GM12878 (cell line): ENCODE measurements around the gene HOXD9. TPM values are rescaled to one million over a fixed set of nuclear protein-coding genes. Genes with fewer than 3 reads are reported as not detected.

ENCODE experiments used
- BACH1 ChIP-seq: fragments of 450-650 bp; IDR thresholded peaks from 2 replicates; pipeline ENCODE4 v1.6.1; 2017; ENCODE audit warnings: mild to moderate bottlenecking, borderline replicate concordance
- CHD2 ChIP-seq: IDR thresholded peaks from 2 replicates; pipeline ENCODE4 v1.6.1; 2011; ENCODE audit warnings: low read depth, low read length, improper control_type of control experiment, borderline replicate concordance
- CTCF ChIP-seq, 3 experiments: IDR thresholded peaks in 2 of 3; conservative IDR thresholded peaks in 1 of 3; 2 replicates each; pipeline ENCODE4 v1.5.1; 2011; ENCODE audit warnings: low read depth in 3 of 3, low read length in 3 of 3, mild to moderate bottlenecking in 3 of 3, control low read depth in 2 of 3, moderate library complexity in 2 of 3, inconsistent platforms in 1 of 3, mixed read lengths in 1 of 3; ENCODE audit not compliant: control insufficient read depth in 2 of 3, insufficient read depth in 1 of 3; ENCODE audit errors: extremely low read depth in 1 of 3
- DPF2 ChIP-seq: fragments of 450-650 bp; IDR thresholded peaks from 2 replicates; pipeline ENCODE4 v1.6.1; 2017; ENCODE audit warnings: mild to moderate bottlenecking
- E4F1 ChIP-seq: fragments of 450-650 bp; IDR thresholded peaks from 2 replicates; pipeline ENCODE4 v1.6.1; 2018; ENCODE audit warnings: borderline replicate concordance, mild to moderate bottlenecking; ENCODE audit not compliant: partially characterized antibody
- EED ChIP-seq: sonication (generic); IDR thresholded peaks from 2 replicates; pipeline ENCODE4 v1.6.1; 2016; ENCODE audit warnings: antibody characterized with exemption, low read depth
- IKZF1 ChIP-seq: fragments of 450-650 bp; conservative IDR thresholded peaks from 2 replicates; pipeline ENCODE4 v1.6.1; 2017; ENCODE audit warnings: antibody characterized with exemption, mild to moderate bottlenecking
- JUND ChIP-seq: IDR thresholded peaks from 2 replicates; pipeline ENCODE4 v1.6.1; 2012; ENCODE audit warnings: low read depth, mild to moderate bottlenecking, low read length, improper control_type of control experiment, moderate library complexity
- KAT2A ChIP-seq: conservative IDR thresholded peaks from 2 replicates; pipeline ENCODE4 v1.6.1; 2011; ENCODE audit warnings: low read depth, low read length; ENCODE audit not compliant: control insufficient read depth
- MAX ChIP-seq: IDR thresholded peaks from 2 replicates; pipeline ENCODE4 v1.6.1; 2012; ENCODE audit warnings: low read depth, low read length, improper control_type of control experiment
- PAX8 ChIP-seq: fragments of 450-650 bp; IDR thresholded peaks from 2 replicates; pipeline ENCODE4 v1.6.1; 2017; ENCODE audit warnings: mild to moderate bottlenecking, moderate library complexity
- SMC3 ChIP-seq: IDR thresholded peaks from 2 replicates; pipeline ENCODE4 v1.6.1; 2011; ENCODE audit warnings: low read length, improper control_type of control experiment, borderline replicate concordance
- YBX1 ChIP-seq: fragments of 450-650 bp; IDR thresholded peaks from 2 replicates; pipeline ENCODE4 v1.6.1; 2016; ENCODE audit warnings: antibody characterized with exemption
- polyA plus RNA-seq, 11 experiments: library from polyadenylated mRNA; depleted of rRNA in 4 of 11; unstranded in 6 of 11; stranded (reverse) in 5 of 11; fragments of >200 nt; fragmentation: Nextera tagmentation in 4 of 11; fragmentation: Illumina TruSeq in 1 of 11; extraction: Ambion mirVana in 4 of 11; extraction: Trizol in 1 of 11; gene quantifications; 1 replicate in 1 of 11; 2 replicates in 10 of 11; pipeline versions ENCODE4 v1.2.1 to v1.2.3, GENCODE V29; 2011 to 2016; ENCODE audit warnings: inconsistent platforms in 2 of 11, missing spikeins in 2 of 11, low read depth in 1 of 11
- total RNA-seq, 4 experiments: library from RNA; depleted of rRNA in 3 of 4; stranded (reverse); fragments of >200 nt in 3 of 4; fragmentation: Illumina TruSeq in 1 of 4; extraction: Trizol in 1 of 4; gene quantifications; 2 replicates each; pipeline versions ENCODE4 v1.2.1 to v1.2.3, GENCODE V29; 2013 to 2021
- TF ChIP-seq, protein P1 (sequence below): fragments of 150-350 bp; IDR thresholded peaks from 2 replicates; pipeline ENCODE4 v1.6.1; 2016; ENCODE audit warnings: low read depth, low read length
- TF ChIP-seq, protein P2 (sequence below): fragments of 450-650 bp; formaldehyde crosslinking; IDR thresholded peaks from 2 replicates; pipeline ENCODE4 v1.4.0; 2022; ENCODE audit warnings: mild to moderate bottlenecking, moderate library complexity
- TF ChIP-seq, protein P3 (sequence below): fragments of 450-650 bp; IDR thresholded peaks from 2 replicates; pipeline ENCODE4 v1.6.1; 2017; ENCODE audit warnings: antibody characterized with exemption, mild to moderate bottlenecking, moderate library complexity

The HOXD9 gene
- total and polyA plus RNA-seq, 10 of the 15 experiments (the other 5 are each of a cell fraction or from before 2014, with no cell fraction given) = not detected

DNA sequence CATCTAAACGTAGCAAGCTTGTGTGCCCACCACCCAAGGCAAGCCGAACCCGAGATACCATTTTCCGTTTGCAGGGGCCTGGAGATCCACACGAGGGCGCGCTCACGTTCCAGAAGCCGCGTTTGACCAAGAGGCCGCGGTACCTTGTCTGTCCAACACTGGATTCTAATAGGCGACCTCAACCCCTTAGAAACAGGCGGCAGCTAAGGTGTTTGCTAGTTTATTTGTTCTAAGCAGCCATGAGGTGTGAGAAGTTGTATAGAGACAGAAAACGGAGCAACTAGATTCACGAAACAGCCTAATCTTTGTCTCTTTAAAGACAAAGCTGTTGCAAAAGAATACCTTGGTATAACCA, 11.2 kb upstream of the HOXD9 start (continued):
- TF ChIP-seq SMC3 (peak; percentile 18; the same call in 1 of the 2 replicates), BACH1 (no peak), CHD2 (no peak), MAX (no peak), KAT2A (no peak), JUND (no peak), PAX8 (no peak), DPF2 (no peak), IKZF1 (no peak), E4F1 (no peak), EED (no peak), YBX1 (no peak), CTCF (IDR thresholded peaks at IDR 0.05 in 2 of 3, conservative IDR thresholded peaks at IDR 0.05 in 1 of 3; ENCODE audit: control insufficient read depth in 2 of 3, extremely low read depth in 1 of 3, insufficient read depth in 1 of 3, low read depth in 3 of 3, low read length in 3 of 3) (peak; percentile 60 to 79 (median 60); a peak in 5 of 6 replicates)
- TF ChIP-seq, protein P1, sequence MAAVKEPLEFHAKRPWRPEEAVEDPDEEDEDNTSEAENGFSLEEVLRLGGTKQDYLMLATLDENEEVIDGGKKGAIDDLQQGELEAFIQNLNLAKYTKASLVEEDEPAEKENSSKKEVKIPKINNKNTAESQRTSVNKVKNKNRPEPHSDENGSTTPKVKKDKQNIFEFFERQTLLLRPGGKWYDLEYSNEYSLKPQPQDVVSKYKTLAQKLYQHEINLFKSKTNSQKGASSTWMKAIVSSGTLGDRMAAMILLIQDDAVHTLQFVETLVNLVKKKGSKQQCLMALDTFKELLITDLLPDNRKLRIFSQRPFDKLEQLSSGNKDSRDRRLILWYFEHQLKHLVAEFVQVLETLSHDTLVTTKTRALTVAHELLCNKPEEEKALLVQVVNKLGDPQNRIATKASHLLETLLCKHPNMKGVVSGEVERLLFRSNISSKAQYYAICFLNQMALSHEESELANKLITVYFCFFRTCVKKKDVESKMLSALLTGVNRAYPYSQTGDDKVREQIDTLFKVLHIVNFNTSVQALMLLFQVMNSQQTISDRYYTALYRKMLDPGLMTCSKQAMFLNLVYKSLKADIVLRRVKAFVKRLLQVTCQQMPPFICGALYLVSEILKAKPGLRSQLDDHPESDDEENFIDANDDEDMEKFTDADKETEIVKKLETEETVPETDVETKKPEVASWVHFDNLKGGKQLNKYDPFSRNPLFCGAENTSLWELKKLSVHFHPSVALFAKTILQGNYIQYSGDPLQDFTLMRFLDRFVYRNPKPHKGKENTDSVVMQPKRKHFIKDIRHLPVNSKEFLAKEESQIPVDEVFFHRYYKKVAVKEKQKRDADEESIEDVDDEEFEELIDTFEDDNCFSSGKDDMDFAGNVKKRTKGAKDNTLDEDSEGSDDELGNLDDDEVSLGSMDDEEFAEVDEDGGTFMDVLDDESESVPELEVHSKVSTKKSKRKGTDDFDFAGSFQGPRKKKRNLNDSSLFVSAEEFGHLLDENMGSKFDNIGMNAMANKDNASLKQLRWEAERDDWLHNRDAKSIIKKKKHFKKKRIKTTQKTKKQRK = no peak
- TF ChIP-seq, protein P2, sequence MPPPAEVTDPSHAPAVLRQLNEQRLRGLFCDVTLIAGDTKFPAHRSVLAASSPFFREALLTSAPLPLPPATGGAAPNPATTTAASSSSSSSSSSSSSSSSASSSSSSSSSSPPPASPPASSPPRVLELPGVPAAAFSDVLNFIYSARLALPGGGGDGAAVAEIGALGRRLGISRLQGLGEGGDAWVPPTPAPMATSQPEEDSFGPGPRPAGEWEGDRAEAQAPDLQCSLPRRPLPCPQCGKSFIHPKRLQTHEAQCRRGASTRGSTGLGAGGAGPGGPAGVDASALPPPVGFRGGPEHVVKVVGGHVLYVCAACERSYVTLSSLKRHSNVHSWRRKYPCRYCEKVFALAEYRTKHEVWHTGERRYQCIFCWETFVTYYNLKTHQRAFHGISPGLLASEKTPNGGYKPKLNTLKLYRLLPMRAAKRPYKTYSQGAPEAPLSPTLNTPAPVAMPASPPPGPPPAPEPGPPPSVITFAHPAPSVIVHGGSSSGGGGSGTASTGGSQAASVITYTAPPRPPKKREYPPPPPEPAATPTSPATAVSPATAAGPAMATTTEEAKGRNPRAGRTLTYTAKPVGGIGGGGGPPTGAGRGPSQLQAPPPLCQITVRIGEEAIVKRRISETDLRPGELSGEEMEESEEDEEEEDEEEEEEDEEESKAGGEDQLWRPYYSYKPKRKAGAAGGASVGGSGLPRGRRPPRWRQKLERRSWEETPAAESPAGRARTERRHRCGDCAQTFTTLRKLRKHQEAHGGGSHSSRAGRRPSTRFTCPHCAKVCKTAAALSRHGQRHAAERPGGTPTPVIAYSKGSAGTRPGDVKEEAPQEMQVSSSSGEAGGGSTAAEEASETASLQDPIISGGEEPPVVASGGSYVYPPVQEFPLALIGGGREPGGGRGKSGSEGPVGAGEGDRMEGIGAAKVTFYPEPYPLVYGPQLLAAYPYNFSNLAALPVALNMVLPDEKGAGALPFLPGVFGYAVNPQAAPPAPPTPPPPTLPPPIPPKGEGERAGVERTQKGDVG = no peak
- TF ChIP-seq, protein P3, sequence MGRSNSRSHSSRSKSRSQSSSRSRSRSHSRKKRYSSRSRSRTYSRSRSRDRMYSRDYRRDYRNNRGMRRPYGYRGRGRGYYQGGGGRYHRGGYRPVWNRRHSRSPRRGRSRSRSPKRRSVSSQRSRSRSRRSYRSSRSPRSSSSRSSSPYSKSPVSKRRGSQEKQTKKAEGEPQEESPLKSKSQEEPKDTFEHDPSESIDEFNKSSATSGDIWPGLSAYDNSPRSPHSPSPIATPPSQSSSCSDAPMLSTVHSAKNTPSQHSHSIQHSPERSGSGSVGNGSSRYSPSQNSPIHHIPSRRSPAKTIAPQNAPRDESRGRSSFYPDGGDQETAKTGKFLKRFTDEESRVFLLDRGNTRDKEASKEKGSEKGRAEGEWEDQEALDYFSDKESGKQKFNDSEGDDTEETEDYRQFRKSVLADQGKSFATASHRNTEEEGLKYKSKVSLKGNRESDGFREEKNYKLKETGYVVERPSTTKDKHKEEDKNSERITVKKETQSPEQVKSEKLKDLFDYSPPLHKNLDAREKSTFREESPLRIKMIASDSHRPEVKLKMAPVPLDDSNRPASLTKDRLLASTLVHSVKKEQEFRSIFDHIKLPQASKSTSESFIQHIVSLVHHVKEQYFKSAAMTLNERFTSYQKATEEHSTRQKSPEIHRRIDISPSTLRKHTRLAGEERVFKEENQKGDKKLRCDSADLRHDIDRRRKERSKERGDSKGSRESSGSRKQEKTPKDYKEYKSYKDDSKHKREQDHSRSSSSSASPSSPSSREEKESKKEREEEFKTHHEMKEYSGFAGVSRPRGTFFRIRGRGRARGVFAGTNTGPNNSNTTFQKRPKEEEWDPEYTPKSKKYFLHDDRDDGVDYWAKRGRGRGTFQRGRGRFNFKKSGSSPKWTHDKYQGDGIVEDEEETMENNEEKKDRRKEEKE = no peak
